ENCODE measurements around the gene SYT9. TPM values are rescaled to one million over a fixed set of nuclear protein-coding genes. Genes with fewer than 3 reads are reported as not detected.

SYT9 gene
- total RNA-seq, 1 experiment from 2014 or later: not detected

GRCh38 chr11:7384691-7385090, 133.0 kb downstream of the SYT9 start:
- peaks cover 20% of the 10 kb centered on the region for H3K27me3 Mint-ChIP-seq (ENCODE audit: unreplicated experiment)
- H3K9me3 Mint-ChIP-seq (ENCODE audit: low read depth, unreplicated experiment): no peaks in the 10 kb centered on the region
- no peak overlapping the region for H3K4me3 Mint-ChIP-seq (ENCODE audit: low read depth, unreplicated experiment)
- H3K36me3 Mint-ChIP-seq (ENCODE audit: insufficient read depth, unreplicated experiment): no peaks in the 10 kb centered on the region
- DNase-seq: no peak
- TF ChIP-seq CTCF (IDR thresholded peaks at IDR 0.05; ENCODE audit: unreplicated experiment): no peak
- H3K4me1 Mint-ChIP-seq (ENCODE audit: low read depth, unreplicated experiment): no peaks in the 10 kb centered on the region
- CTCF ChIA-PET: no interaction called here
- no peak overlapping the region for H3K27ac Mint-ChIP-seq (ENCODE audit: unreplicated experiment)
- intact Hi-C loops (cut with micrococcal nuclease; ENCODE audit: unreplicated experiment): no loop called here
- BruUV-seq (replicated peaks): no TSS peak

DNA sequence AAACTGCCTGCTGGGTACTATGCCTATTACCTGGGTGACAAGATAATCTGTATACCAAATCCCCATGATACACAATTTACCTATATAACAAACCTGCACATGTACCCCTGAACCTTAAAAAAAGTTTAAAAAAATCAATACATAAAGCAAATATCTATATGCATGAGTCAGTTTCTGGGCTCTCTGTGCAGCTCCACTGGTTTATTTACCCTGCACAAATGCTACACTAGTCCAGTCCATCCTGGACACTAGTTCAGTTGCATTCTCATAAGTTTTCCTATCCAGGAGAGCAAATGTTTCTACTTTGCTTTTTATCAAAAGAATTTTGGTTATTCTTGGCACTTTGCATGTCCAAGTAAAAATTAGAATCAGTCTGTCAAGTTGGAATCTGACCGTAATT, 133.8 kb downstream of the SYT9 start:
- Mint-ChIP-seq H3K9me3 (ENCODE audit: low read depth, unreplicated experiment) (no peaks in the 10 kb centered on the region), H3K4me1 (ENCODE audit: low read depth, unreplicated experiment) (no peaks in the 10 kb centered on the region), H3K27me3 (ENCODE audit: unreplicated experiment) (peaks cover 20% of the 10 kb centered on the region), H3K4me3 (ENCODE audit: low read depth, unreplicated experiment) (no peak overlapping the region), H3K36me3 (ENCODE audit: insufficient read depth, unreplicated experiment) (no peaks in the 10 kb centered on the region), H3K27ac (ENCODE audit: unreplicated experiment) (no peak overlapping the region)
- intact Hi-C loops (cut with micrococcal nuclease; ENCODE audit: unreplicated experiment): no loop called here
- BruUV-seq (replicated peaks): no TSS peak
- no peak for TF ChIP-seq CTCF (IDR thresholded peaks at IDR 0.05; ENCODE audit: unreplicated experiment)
- CTCF ChIA-PET: no interaction called here
- DNase-seq: no peak

- TF ChIP-seq CTCF (IDR thresholded peaks at IDR 0.05; ENCODE audit: unreplicated experiment): no peak
- no peak overlapping the region for H3K27ac Mint-ChIP-seq (ENCODE audit: unreplicated experiment)
- intact Hi-C loops (cut with micrococcal nuclease; ENCODE audit: unreplicated experiment): no loop called here
- no peak for DNase-seq
- no peaks in the 10 kb centered on the region for H3K9me3 Mint-ChIP-seq (ENCODE audit: low read depth, unreplicated experiment)
- no peaks in the 10 kb centered on the region for H3K36me3 Mint-ChIP-seq (ENCODE audit: insufficient read depth, unreplicated experiment)
- H3K4me3 Mint-ChIP-seq (ENCODE audit: low read depth, unreplicated experiment): no peak overlapping the region
- BruUV-seq (replicated peaks): no TSS peak
- CTCF ChIA-PET: no interaction called here
- H3K4me1 Mint-ChIP-seq (ENCODE audit: low read depth, unreplicated experiment): peaks cover 17% of the 10 kb centered on the region
- H3K27me3 Mint-ChIP-seq (ENCODE audit: unreplicated experiment): peaks cover 53% of the 10 kb centered on the region
Observed at GRCh38 chr11:7413961-7414915, 162.5 kb downstream of the SYT9 start.

DNA sequence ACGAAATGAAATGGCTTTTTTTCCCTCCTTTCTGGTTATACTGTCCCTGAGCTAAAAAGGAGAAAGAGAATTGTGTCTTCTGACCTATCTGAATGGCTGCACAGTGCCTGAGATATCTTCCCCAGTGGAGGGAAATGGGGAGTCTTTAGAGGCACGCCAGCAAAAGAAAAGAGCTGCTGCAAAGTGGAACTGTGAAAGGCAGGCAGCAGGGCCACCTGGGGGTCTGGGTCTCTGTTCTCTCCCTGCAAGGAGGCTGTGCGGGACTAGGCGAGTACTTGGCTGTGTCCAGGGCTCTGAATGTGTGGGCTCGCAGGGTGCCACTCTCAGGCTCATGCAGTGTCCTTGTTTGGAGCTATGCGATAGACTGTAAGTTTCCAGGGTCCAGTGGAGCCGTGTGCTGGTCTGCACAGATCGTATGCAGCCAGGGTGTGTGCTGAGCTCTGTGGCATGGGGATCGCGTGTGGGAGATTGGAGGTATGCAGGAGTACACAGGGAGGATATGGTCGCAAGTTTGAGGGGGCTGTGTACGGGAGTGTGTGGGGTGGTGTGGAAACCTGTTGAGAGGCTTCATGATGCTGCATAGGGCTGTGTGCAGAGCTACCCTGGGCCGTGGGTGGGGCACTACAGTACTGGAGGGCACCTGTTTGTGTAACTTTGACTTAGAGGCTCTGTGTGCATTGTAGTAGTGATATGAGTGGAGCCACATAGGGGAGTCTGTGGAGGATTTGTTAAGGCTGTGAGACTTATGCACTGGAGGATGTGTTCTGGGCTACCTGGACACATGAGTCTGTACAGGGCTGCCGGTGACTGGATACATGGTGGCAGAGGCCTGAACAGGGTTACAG, 163.5 kb downstream of the SYT9 start:
- no TSS peak for BruUV-seq (replicated peaks)
- no peaks in the 10 kb centered on the region for H3K9me3 Mint-ChIP-seq (ENCODE audit: low read depth, unreplicated experiment)
- TF ChIP-seq CTCF (IDR thresholded peaks at IDR 0.05; ENCODE audit: unreplicated experiment): no peak
- H3K36me3 Mint-ChIP-seq (ENCODE audit: insufficient read depth, unreplicated experiment): no peaks in the 10 kb centered on the region
- no peak for DNase-seq
- peaks cover 49% of the 10 kb centered on the region for H3K27me3 Mint-ChIP-seq (ENCODE audit: unreplicated experiment)
- intact Hi-C loops (cut with micrococcal nuclease; ENCODE audit: unreplicated experiment): no loop called here
- CTCF ChIA-PET: no interaction called here
- H3K27ac Mint-ChIP-seq (ENCODE audit: unreplicated experiment): no peak overlapping the region
- no peak overlapping the region for H3K4me3 Mint-ChIP-seq (ENCODE audit: low read depth, unreplicated experiment)
- H3K4me1 Mint-ChIP-seq (ENCODE audit: low read depth, unreplicated experiment): peaks cover 17% of the 10 kb centered on the region
